Cardiac muscle cell (in vitro differentiated cells and primary cell): ENCODE measurements around the gene RAMP2. TPM values are rescaled to one million over a fixed set of nuclear protein-coding genes. Genes with fewer than 3 reads are reported as not detected.
A peak's percentile ranks its signal among the peaks of the same experiment; 100 is the strongest.

ENCODE experiments used
- DNase-seq, 2 donors: peaks; one replicate each; pipeline versions ENCODE4 v3.0.0 to v3.0.0-alpha.2; 2010 to 2017; ENCODE audit warnings: low read depth in 1 of 2, low spot score in 1 of 2
- H3K27ac ChIP-seq: fragments of 200-600 bp; sonication (generic); 2 replicates; pipeline ENCODE4 v1.5.1; 2016
- H3K27me3 ChIP-seq: fragments of 200-600 bp; sonication (generic); 2 replicates; pipeline ENCODE4 v1.6.0; 2016; ENCODE audit warnings: control low read depth
- H3K36me3 ChIP-seq: fragments of 200-600 bp; sonication (generic); 2 replicates; pipeline ENCODE4 v1.5.1; 2016; ENCODE audit warnings: control low read depth
- H3K4me1 ChIP-seq: fragments of 200-600 bp; sonication (generic); 2 replicates; pipeline ENCODE4 v1.8.1; 2017; ENCODE audit warnings: low read depth, mild to moderate bottlenecking, mixed run types
- H3K4me3 ChIP-seq: fragments of 200-600 bp; sonication (generic); 2 replicates; pipeline ENCODE4 v1.5.1; 2016; ENCODE audit warnings: mild to moderate bottlenecking
- H3K9me3 ChIP-seq: fragments of 200-600 bp; sonication (generic); 2 replicates; pipeline ENCODE4 v1.5.1; 2017; ENCODE audit warnings: low read depth, mild to moderate bottlenecking, control low read depth
- polyA plus RNA-seq: library from polyadenylated mRNA; unstranded; fragments of >200 nt; fragmentation: Nextera tagmentation; extraction: Ambion mirVana; gene quantifications from 2 replicates; pipeline ENCODE4 v1.2.1, GENCODE V29; 2016
- total RNA-seq: library from RNA; depleted of rRNA; stranded (reverse); fragments of >200 nt; gene quantifications from 2 replicates; pipeline ENCODE4 v1.2.3, GENCODE V29; 2016
- TF ChIP-seq, protein P1 (sequence below): IDR thresholded peaks from 2 replicates; pipeline ENCODE4 v1.5.1; 2012; ENCODE audit warnings: low read depth, mild to moderate bottlenecking, low read length

RAMP2 gene
- total and polyA plus RNA-seq, 2 experiments from 2014 or later: 16.2 to 20.6 TPM

DNA sequence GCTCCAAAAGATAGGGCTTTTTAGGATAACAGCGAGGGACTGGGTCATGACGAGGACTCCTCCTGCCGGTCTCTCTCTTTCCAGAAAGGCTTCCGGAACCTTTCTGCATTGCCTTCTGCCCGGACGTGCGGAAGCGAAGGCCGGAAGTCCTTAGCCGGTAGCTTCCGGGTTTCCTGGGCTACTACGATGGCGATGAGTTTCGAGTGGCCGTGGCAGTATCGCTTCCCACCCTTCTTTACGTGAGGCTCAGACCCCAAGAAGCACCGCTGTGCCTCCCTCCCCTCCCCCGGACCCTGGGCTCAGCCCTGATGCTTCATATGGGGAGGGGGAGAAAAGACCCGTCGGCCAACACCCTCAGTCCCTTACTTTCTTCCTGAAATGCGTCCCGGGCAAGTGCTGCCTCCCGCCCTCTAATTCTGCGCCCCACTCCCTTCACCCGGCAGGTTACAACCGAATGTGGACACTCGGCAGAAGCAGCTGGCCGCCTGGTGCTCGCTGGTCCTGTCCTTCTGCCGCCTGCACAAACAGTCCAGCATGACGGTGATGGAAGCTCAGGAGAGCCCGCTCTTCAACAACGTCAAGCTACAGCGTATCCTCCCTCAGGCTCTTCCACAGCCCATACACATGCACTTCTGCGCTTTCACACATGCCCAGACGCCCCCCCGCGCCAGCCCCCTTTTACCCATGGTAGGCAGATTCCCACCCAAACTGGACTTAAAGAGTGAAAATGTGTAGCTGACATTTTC is 12.4 kb downstream of the RAMP2 start, which contains the start of gene VPS25:
Gene VPS25, plus strand, starts transcription at position 160 of the 746 bp plus-strand sequence. Its CDS starts 27 bp downstream, at position 187.
- peak; percentile 83 to 89 for DNase-seq
- TF ChIP-seq, protein P1, sequence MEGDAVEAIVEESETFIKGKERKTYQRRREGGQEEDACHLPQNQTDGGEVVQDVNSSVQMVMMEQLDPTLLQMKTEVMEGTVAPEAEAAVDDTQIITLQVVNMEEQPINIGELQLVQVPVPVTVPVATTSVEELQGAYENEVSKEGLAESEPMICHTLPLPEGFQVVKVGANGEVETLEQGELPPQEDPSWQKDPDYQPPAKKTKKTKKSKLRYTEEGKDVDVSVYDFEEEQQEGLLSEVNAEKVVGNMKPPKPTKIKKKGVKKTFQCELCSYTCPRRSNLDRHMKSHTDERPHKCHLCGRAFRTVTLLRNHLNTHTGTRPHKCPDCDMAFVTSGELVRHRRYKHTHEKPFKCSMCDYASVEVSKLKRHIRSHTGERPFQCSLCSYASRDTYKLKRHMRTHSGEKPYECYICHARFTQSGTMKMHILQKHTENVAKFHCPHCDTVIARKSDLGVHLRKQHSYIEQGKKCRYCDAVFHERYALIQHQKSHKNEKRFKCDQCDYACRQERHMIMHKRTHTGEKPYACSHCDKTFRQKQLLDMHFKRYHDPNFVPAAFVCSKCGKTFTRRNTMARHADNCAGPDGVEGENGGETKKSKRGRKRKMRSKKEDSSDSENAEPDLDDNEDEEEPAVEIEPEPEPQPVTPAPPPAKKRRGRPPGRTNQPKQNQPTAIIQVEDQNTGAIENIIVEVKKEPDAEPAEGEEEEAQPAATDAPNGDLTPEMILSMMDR: peak; percentile 24

DNA sequence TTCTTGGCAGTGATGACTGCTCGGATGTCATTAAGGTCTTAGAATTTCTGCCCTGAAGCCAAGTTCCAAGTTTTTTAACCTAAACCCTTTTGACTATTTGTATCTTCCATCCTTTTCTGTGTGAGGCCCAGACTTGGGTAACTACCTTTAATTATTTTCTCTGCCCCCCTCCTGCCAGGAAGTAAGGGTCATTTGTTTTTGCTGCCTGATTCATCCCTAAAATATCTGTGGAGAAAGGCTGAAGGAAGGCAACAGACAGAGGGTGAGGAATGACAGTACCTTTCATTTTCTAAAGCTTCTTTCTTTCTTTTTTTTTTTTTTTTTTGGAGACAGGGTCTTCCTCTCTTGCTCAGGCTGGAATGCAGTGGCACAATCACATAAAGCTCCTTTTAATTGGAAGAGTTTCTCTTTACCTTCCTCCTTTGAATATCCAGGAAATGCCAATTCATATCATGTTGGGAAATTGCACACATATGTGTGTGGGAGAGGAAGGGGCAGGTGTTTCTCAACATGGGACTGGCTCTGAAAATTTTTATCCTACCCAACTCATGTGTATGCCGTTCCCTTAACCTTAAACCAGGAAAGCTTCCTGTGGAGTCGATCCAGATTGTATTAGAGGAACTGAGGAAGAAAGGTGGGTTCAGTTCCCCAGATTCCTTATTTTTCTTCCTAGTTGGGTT is 13.2 kb downstream of the RAMP2 start:
- no peaks in the 10 kb centered on the region for H3K9me3 ChIP-seq
- no peak overlapping the region for H3K27ac ChIP-seq
- H3K4me1 ChIP-seq: peaks cover 8% of the 10 kb centered on the region
- no peaks in the 10 kb centered on the region for H3K27me3 ChIP-seq
- DNase-seq: no peak
- peaks cover 25% of the 10 kb centered on the region for H3K36me3 ChIP-seq
- TF ChIP-seq, protein P1: no peak
- H3K4me3 ChIP-seq: peak overlapping the region; percentile 69

More for the DNA sequence above, 12.4 kb downstream of the RAMP2 start, which contains the start of gene VPS25:
- Histone ChIP-seq H3K4me1 (peaks cover 8% of the 10 kb centered on the region), H3K9me3 (no peaks in the 10 kb centered on the region), H3K27me3 (no peaks in the 10 kb centered on the region), H3K27ac (peak within 1 kb of the TSS; percentile 41), H3K4me3 (peak within 1 kb of the TSS; percentile 69), H3K36me3 (peaks cover 19% of the 10 kb centered on the region)

DNA sequence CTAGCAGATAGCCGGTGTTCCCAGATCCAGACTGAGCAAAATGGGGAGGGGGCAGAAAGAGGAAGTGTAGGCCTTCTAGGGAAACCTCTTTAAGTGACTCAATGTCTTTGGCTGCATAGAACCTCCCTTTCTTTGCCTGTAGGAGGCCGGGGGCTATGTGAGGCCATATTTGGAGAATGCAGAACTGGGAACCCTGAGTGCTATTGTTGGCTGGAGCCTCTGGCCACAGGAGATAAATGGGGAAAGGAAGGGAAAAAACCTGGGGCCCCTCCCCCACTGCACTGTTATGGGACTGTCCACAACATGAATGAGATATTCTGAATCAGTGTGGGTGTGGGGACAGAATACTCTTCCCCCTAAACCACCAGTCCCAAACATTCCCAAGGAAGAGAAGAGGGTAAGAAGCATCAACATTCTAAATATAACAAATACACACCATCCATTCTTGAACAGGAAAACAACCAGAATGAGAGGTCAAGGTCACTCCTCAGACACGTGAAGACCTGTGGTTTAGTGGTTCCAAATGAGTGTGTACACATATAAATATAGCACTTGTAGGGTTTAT is 14.6 kb downstream of the RAMP2 start:
- peaks cover 26% of the 10 kb centered on the region for H3K36me3 ChIP-seq
- peak in 1 of 2 donors; percentile 49 for DNase-seq
- H3K9me3 ChIP-seq: no peaks in the 10 kb centered on the region
- H3K27me3 ChIP-seq: peaks cover under 1% of the 10 kb centered on the region
- no peak overlapping the region for H3K4me3 ChIP-seq
- H3K27ac ChIP-seq: no peak overlapping the region
- H3K4me1 ChIP-seq: peaks cover 8% of the 10 kb centered on the region
- TF ChIP-seq, protein P1: no peak

DNA sequence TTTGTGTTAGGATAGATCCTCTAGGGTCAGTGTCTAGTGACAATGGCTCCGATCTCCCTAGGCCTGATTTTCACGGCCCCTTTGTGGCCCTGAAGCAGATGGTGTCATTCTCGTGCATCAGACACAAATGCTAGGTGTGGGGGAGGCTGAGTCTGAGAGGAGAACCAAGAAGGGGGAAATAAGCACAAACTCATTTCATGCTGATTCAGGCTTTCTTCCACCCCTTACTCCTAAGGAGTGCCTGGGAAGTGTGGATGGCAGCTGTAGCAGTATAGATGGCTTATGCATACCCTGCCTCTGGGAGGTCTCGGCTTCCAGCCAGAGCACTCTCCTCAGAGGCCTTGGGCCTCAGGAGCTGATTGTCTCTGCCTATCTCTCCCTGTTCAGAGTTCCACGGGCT is 17.5 kb downstream of the RAMP2 start:
- Histone ChIP-seq H3K9me3 (no peaks in the 10 kb centered on the region), H3K36me3 (peaks cover 26% of the 10 kb centered on the region), H3K27ac (no peak overlapping the region), H3K4me3 (no peak overlapping the region), H3K4me1 (peaks cover 5% of the 10 kb centered on the region), H3K27me3 (peaks cover 29% of the 10 kb centered on the region)
- TF ChIP-seq, protein P1: no peak
- DNase-seq: no peak

DNA sequence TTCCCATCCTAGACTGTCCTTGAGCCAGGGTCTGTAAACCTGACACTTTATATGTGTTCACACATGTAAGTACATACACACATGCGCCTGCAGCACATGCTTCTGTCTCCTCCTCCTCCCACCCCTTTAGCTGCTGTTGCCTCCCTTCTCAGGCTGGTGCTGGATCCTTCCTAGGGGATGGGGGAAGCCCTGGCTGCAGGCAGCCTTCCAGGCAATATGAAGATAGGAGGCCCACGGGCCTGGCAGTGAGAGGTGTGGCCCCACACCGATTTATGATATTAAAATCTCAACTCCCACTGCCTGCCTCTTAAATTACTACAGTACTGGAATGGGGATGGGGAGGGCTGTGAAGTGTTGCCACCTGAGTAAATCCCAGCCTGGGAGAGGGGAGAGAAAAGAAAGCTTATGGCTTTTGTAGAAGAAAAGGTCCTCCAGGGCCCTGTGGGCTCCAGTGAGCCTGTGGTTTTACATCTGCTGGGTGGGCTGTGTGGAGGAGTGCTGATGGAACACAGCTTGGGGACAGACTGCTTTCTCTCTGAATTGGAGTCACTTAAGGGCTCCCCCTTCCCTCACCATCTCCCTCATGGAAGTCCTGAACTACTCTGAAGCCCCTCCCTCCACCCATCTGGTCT is 18.4 kb downstream of the RAMP2 start:
- no peak overlapping the region for H3K4me3 ChIP-seq
- no peaks in the 10 kb centered on the region for H3K4me1 ChIP-seq
- TF ChIP-seq, protein P1: no peak
- peaks cover 26% of the 10 kb centered on the region for H3K36me3 ChIP-seq
- peaks cover 34% of the 10 kb centered on the region for H3K27me3 ChIP-seq
- H3K27ac ChIP-seq: no peak overlapping the region
- DNase-seq: no peak
- no peaks in the 10 kb centered on the region for H3K9me3 ChIP-seq
